RWPE2 (cell line): ENCODE data around the gene GPR143.

Experiments used
- ATAC-seq: fragments of 200-7000 bp; cut with Tn5 transposase; 3 replicates; pipeline ENCODE4 v1.9.1; 2021; ENCODE audit warnings: low read depth
- DNase-seq: peaks from one replicate; pipeline ENCODE4 v3.0.0-alpha.2; 2020; ENCODE audit warnings: low spot score
- H3K27ac ChIP-seq: fragments of 450-650 bp; 2 replicates; pipeline ENCODE4 v1.5.1; 2017; ENCODE audit warnings: mild to moderate bottlenecking; ENCODE audit not compliant: poor library complexity, severe bottlenecking
- H3K27me3 ChIP-seq: fragments of 250-450 bp; sonication (Bioruptor Pico); 2 replicates; pipeline ENCODE4 v1.5.1; 2021; ENCODE audit warnings: mild to moderate bottlenecking, moderate library complexity; ENCODE audit not compliant: insufficient read depth, poor library complexity, severe bottlenecking
- H3K36me3 ChIP-seq: fragments of 250-450 bp; sonication (Bioruptor Pico); 2 replicates; pipeline ENCODE4 v1.5.1; 2020; ENCODE audit warnings: low read depth, mild to moderate bottlenecking, moderate library complexity
- H3K4me1 ChIP-seq: fragments of 250-450 bp; sonication (Bioruptor Pico); 2 replicates; pipeline ENCODE4 v1.5.1; 2021; ENCODE audit warnings: mild to moderate bottlenecking, moderate library complexity; ENCODE audit not compliant: insufficient read depth, poor library complexity, severe bottlenecking
- H3K4me3 ChIP-seq: fragments of 250-450 bp; sonication (Bioruptor Pico); 2 replicates; pipeline ENCODE4 v1.5.1; 2021; ENCODE audit warnings: mild to moderate bottlenecking, moderate library complexity; ENCODE audit not compliant: severe bottlenecking
- H3K9me3 ChIP-seq: fragments of 250-450 bp; sonication (Bioruptor Pico); 2 replicates; pipeline ENCODE4 v1.5.1; 2021; ENCODE audit warnings: mild to moderate bottlenecking, moderate library complexity; ENCODE audit not compliant: severe bottlenecking
- TF ChIP-seq, protein P1 (sequence below): fragments of 450-650 bp; IDR thresholded peaks from one replicate; pipeline ENCODE4 v1.5.1; 2017; ENCODE audit warnings: mild to moderate bottlenecking, moderate library complexity; ENCODE audit not compliant: poor library complexity, severe bottlenecking

GPR143 gene

DNA sequence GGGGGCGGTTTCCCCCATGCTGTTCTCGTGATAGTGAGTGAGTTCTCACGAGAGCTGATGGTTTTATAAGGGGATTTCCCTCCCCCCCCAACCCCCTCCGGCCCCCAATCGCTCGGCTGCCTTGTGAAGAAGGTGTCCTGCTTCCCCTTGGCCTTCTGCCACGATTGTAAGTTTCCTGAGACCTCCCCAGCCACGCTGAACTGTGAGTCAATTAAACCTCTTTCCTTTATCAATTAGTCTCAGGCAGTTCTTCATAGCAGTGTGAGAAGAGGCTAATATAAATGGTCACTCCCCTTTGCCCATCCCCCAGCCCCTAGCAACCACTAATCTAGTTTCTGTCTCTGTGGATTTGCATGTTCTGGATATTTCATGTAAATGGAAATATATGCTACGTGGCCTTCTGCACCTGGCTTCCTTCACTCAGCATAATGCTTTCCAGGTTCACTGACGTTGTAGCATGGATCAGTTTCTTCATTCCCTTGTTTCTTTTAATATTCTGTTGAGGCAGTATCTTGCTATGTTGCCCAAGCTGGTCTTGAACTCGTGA is 16.4 kb downstream of the GPR143 start:
- Histone ChIP-seq H3K4me1 (peaks cover 19% of the 10 kb centered on the region), H3K4me3 (no peak overlapping the region), H3K36me3 (no peaks in the 10 kb centered on the region), H3K27ac (no peak overlapping the region), H3K9me3 (no peaks in the 10 kb centered on the region), H3K27me3 (no peaks in the 10 kb centered on the region)
- no peak for ATAC-seq
- TF ChIP-seq, protein P1, sequence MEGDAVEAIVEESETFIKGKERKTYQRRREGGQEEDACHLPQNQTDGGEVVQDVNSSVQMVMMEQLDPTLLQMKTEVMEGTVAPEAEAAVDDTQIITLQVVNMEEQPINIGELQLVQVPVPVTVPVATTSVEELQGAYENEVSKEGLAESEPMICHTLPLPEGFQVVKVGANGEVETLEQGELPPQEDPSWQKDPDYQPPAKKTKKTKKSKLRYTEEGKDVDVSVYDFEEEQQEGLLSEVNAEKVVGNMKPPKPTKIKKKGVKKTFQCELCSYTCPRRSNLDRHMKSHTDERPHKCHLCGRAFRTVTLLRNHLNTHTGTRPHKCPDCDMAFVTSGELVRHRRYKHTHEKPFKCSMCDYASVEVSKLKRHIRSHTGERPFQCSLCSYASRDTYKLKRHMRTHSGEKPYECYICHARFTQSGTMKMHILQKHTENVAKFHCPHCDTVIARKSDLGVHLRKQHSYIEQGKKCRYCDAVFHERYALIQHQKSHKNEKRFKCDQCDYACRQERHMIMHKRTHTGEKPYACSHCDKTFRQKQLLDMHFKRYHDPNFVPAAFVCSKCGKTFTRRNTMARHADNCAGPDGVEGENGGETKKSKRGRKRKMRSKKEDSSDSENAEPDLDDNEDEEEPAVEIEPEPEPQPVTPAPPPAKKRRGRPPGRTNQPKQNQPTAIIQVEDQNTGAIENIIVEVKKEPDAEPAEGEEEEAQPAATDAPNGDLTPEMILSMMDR: no peak
- DNase-seq: no peak

DNA sequence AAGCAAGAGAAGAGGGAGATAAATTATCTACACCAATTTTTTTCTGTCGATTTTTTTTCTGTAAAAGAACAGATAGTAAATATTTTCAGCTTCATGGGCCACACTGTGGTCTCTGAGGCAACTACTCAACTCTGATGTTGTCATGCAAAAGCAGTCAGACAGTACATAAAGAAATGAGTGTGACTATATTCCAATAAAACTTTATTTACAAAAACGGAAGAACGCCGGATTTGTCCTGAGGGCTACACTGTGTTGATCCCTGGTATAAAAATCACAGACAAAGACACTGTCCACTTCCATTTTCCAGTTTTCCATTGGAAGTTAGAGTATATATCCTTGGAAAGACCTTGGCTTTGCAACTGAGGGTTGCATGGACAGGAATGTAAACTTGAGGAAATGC is 18.0 kb downstream of the GPR143 start:
- DNase-seq (no peak), ATAC-seq (no peak)
- Histone ChIP-seq H3K4me1 (peaks cover 19% of the 10 kb centered on the region), H3K9me3 (no peaks in the 10 kb centered on the region), H3K36me3 (no peaks in the 10 kb centered on the region), H3K27ac (peak overlapping the region; percentile 98), H3K4me3 (no peak overlapping the region), H3K27me3 (no peaks in the 10 kb centered on the region)
- TF ChIP-seq, protein P1: no peak

DNA sequence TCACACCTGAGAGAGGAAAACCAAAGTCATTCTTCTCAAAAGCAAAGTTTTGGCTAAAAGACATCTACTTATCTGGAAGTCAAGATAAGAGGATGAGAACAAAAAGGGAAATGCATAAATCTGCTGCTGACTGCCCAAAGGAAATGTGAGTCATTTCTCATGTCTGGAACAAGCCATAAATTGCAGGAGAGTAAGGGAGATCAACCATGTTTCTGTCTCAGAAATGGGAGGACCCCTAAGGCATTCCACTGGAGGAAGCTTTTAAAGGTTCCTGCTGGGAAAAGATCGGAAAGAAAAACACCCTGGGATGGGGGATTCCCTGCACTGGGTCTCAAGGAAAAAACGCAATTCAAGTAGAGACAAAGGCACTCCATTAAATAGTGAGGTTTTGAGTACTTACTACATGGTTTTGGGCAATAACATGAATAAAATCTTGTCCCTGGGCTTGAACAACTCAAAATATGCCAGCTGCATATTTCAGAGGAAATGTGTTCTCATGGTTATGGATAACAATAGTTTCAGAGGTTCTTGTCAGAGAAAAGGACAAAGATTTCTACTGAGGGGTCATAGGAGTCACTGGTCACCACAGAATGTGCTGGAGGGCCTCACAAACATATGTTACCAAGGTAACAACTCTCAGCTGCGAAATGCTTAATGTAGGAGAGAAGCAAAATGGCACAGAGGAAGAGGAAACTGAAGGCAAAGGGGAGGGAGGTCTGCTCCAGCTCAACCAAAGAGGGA is 19.3 kb downstream of the GPR143 start:
- DNase-seq (no peak), ATAC-seq (peak; percentile 83)
- H3K36me3 ChIP-seq: no peaks in the 10 kb centered on the region
- TF ChIP-seq, protein P1: no peak
- no peaks in the 10 kb centered on the region for H3K9me3 ChIP-seq
- H3K4me3 ChIP-seq: no peak overlapping the region
- peaks cover 19% of the 10 kb centered on the region for H3K4me1 ChIP-seq
- H3K27me3 ChIP-seq: no peaks in the 10 kb centered on the region
- peak overlapping the region; percentile 98 for H3K27ac ChIP-seq

DNA sequence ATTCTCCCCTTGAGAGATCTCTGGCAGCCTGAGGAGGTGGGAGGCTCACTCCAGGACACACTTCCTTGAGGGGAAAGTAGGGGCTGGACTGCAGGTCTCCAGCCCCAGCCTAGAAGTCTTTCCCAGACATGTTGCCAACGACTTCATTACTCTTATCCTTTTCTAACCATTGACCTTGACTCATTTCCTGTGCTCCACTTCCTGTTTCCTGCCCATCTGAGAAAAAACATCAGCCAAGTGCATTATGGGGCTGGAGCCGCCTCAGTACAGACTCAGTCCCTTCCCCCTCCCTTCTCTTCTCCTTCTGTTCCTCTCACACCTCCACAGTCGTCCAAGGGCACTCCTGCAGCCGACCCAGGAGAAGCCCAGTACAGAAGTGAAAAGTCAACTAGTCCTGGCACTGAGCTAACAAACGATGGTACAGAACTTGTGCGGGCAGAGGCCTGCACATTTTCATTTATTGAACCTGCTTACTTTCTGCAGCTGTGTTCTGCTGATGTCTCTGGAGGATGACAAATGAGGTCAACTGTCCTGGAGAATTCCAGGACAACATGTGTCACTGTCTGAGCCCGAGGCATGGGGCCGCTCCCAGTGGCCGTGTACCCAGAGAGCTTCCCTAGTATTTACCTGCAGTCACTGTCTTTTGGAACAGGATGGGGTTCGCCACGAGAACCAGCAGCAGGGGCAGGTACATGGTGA is 20.1 kb downstream of the GPR143 start:
- Histone ChIP-seq H3K9me3 (no peaks in the 10 kb centered on the region), H3K36me3 (no peaks in the 10 kb centered on the region), H3K27ac (peak overlapping the region; percentile 98), H3K4me1 (peaks cover 19% of the 10 kb centered on the region), H3K27me3 (no peaks in the 10 kb centered on the region), H3K4me3 (no peak overlapping the region)
- no peak for DNase-seq
- TF ChIP-seq, protein P1: no peak
- ATAC-seq: peak; percentile 73
